Neural cell (in vitro differentiated cells): ENCODE measurements around the gene NUP98. TPM values are rescaled to one million over a fixed set of nuclear protein-coding genes. Genes with fewer than 3 reads are reported as not detected.

Source experiments
- H2AFZ ChIP-seq: fragments of 200-600, 300-800 bp; sonication (generic), shearing (Covaris generic); 2 replicates; pipeline ENCODE4 v1.6.0; 2014; ENCODE audit warnings: low read depth, mild to moderate bottlenecking, antibody characterized with exemption, low read length, moderate library complexity
- H3F3A ChIP-seq: fragments of 200-600 bp; shearing (Covaris generic); 2 replicates; pipeline ENCODE4 v1.6.1; 2016; ENCODE audit warnings: mild to moderate bottlenecking, moderate library complexity, mixed read lengths, antibody characterized with exemption, low read length; ENCODE audit not compliant: insufficient read depth, poor library complexity, severe bottlenecking
- H3K27ac ChIP-seq: fragments of 200-600, 300-800 bp; sonication (generic), shearing (Covaris generic); 2 replicates; pipeline ENCODE4 v1.5.1; 2014; ENCODE audit warnings: mild to moderate bottlenecking, low read length, moderate library complexity
- H3K27me3 ChIP-seq: fragments of 300-800, 200-600 bp; sonication (generic), shearing (Covaris generic); 2 replicates; pipeline ENCODE4 v1.6.0; 2014; ENCODE audit warnings: mild to moderate bottlenecking, low read depth, low read length, moderate library complexity; ENCODE audit not compliant: insufficient read depth
- H3K36me3 ChIP-seq: fragments of 300-800, 200-600 bp; sonication (generic), shearing (Covaris generic); 2 replicates; pipeline ENCODE4 v1.5.1; 2014; ENCODE audit warnings: mild to moderate bottlenecking, antibody characterized with exemption, low read length, moderate library complexity; ENCODE audit not compliant: insufficient read depth
- H3K4me2 ChIP-seq: fragments of 300-800, 200-600 bp; sonication (generic), shearing (Covaris generic); 2 replicates; pipeline ENCODE4 v1.6.0; 2014; ENCODE audit warnings: mild to moderate bottlenecking, low read length
- H3K4me3 ChIP-seq: fragments of 300-800, 200-600 bp; sonication (generic), shearing (Covaris generic); 2 replicates; pipeline ENCODE4 v1.5.1; 2014; ENCODE audit warnings: mild to moderate bottlenecking, low read length, moderate library complexity
- H3K79me2 ChIP-seq: fragments of 200-600 bp; shearing (Covaris generic); replicated peaks from 2 replicates; pipeline ENCODE4 v1.6.0; 2014; ENCODE audit warnings: mild to moderate bottlenecking, low read length, moderate library complexity; ENCODE audit not compliant: insufficient read depth
- H3K9ac ChIP-seq: fragments of 300-800, 200-600 bp; sonication (generic), shearing (Covaris generic); 2 replicates; pipeline ENCODE4 v1.6.1; 2016; ENCODE audit warnings: mild to moderate bottlenecking, low read length, mixed read lengths
- H3K9me2 ChIP-seq: fragments of 200-600 bp; shearing (Covaris generic); 2 replicates; pipeline ENCODE4 v1.6.1; 2016; ENCODE audit warnings: mild to moderate bottlenecking, low read length, mixed read lengths; ENCODE audit not compliant: insufficient read depth
- H3K9me3 ChIP-seq: fragments of 200-600, 300-800 bp; sonication (generic), shearing (Covaris generic); 2 replicates; pipeline ENCODE4 v1.6.1; 2016; ENCODE audit warnings: mild to moderate bottlenecking, mixed run types, low read length, moderate library complexity, mixed read lengths
- H4K20me1 ChIP-seq: fragments of 200-600 bp; shearing (Covaris generic); 2 replicates; pipeline ENCODE4 v1.6.1; 2016; ENCODE audit warnings: mild to moderate bottlenecking, mixed run types; ENCODE audit not compliant: insufficient read depth
- CTCF ChIP-seq: fragments of 450-650 bp; IDR thresholded peaks from 2 replicates; pipeline ENCODE4 v1.5.1; 2014; ENCODE audit warnings: antibody characterized with exemption, mild to moderate bottlenecking, moderate library complexity; ENCODE audit not compliant: poor library complexity, severe bottlenecking
- EP300 ChIP-seq: fragments of 450-650 bp; conservative IDR thresholded peaks from 2 replicates; pipeline ENCODE4 v1.6.1; 2014; ENCODE audit warnings: antibody characterized with exemption, mild to moderate bottlenecking, moderate library complexity; ENCODE audit not compliant: poor library complexity, severe bottlenecking
- EZH2 ChIP-seq: fragments of 200-600, 300-800 bp; shearing (Covaris generic), sonication (generic); IDR thresholded peaks from 2 replicates; pipeline ENCODE4 v1.6.1; 2014; ENCODE audit warnings: antibody characterized with exemption, low read length, borderline replicate concordance, mild to moderate bottlenecking; ENCODE audit not compliant: insufficient read depth, poor library complexity, severe bottlenecking
- MXI1 ChIP-seq: fragments of 450-650 bp; conservative IDR thresholded peaks from 2 replicates; pipeline ENCODE4 v1.6.1; 2014; ENCODE audit warnings: antibody characterized with exemption, mild to moderate bottlenecking; ENCODE audit not compliant: poor library complexity, severe bottlenecking
- POLR2AphosphoS5 ChIP-seq: IDR thresholded peaks from 2 replicates; pipeline ENCODE4 v1.6.1; 2012
- RAD21 ChIP-seq: fragments of 450-650 bp; conservative IDR thresholded peaks from 2 replicates; pipeline ENCODE4 v1.6.1; 2014; ENCODE audit warnings: antibody characterized with exemption, mild to moderate bottlenecking, moderate library complexity
- SMC3 ChIP-seq: fragments of 450-650 bp; conservative IDR thresholded peaks from 2 replicates; pipeline ENCODE4 v1.6.1; 2014; ENCODE audit warnings: antibody characterized with exemption, mild to moderate bottlenecking, moderate library complexity; ENCODE audit not compliant: poor library complexity
- TAF1 ChIP-seq: IDR thresholded peaks from 2 replicates; pipeline ENCODE4 v1.6.1; 2012; ENCODE audit warnings: low read depth
- polyA plus RNA-seq: library from polyadenylated mRNA; depleted of rRNA; stranded (reverse); fragments of >200 nt; gene quantifications from 2 replicates; pipeline ENCODE4 v1.2.3, GENCODE V29; 2014
- TF ChIP-seq, protein P1 (sequence below): IDR thresholded peaks from 2 replicates; pipeline ENCODE4 v1.6.1; 2012; ENCODE audit warnings: borderline replicate concordance

Gene NUP98
- polyA plus RNA-seq, 1 donor from 2014 or later: 28.9 TPM

DNA sequence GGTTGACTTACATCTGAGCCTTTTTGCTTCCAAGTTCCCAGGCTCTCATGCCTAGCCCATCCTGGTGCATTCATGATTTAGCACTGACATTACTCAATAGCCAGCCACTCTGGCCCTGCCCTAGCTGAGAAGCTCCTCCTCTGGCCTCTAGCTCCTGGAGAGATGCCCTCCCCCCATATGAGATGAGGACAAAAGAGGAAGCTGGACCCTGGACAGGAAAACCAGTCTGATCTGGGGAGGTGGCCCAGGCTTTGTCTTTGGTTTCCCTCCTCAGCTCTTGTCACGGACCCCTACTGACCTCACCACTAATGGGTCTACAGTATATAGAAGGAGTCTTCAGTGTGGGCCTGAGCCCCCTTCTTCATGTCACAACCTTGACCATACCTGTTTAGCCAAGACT lies 40.4 kb upstream of the NUP98 start:
- H3K79me2 ChIP-seq: no peaks in the 10 kb centered on the region
- no peak overlapping the region for H3K27ac ChIP-seq
- H3K4me3 ChIP-seq: no peak overlapping the region
- no peak overlapping the region for H2AFZ ChIP-seq
- H3K9me3 ChIP-seq: no peaks in the 10 kb centered on the region
- H3K9me2 ChIP-seq: no peaks in the 10 kb centered on the region
- TF ChIP-seq POLR2AphosphoS5: no peak
- no peak for TF ChIP-seq EZH2
- TF ChIP-seq SMC3: no peak
- TF ChIP-seq MXI1: no peak
- TF ChIP-seq CTCF: no peak
- TF ChIP-seq TAF1: no peak
- no peak for TF ChIP-seq EP300
- TF ChIP-seq RAD21: no peak
- TF ChIP-seq, protein P1, sequence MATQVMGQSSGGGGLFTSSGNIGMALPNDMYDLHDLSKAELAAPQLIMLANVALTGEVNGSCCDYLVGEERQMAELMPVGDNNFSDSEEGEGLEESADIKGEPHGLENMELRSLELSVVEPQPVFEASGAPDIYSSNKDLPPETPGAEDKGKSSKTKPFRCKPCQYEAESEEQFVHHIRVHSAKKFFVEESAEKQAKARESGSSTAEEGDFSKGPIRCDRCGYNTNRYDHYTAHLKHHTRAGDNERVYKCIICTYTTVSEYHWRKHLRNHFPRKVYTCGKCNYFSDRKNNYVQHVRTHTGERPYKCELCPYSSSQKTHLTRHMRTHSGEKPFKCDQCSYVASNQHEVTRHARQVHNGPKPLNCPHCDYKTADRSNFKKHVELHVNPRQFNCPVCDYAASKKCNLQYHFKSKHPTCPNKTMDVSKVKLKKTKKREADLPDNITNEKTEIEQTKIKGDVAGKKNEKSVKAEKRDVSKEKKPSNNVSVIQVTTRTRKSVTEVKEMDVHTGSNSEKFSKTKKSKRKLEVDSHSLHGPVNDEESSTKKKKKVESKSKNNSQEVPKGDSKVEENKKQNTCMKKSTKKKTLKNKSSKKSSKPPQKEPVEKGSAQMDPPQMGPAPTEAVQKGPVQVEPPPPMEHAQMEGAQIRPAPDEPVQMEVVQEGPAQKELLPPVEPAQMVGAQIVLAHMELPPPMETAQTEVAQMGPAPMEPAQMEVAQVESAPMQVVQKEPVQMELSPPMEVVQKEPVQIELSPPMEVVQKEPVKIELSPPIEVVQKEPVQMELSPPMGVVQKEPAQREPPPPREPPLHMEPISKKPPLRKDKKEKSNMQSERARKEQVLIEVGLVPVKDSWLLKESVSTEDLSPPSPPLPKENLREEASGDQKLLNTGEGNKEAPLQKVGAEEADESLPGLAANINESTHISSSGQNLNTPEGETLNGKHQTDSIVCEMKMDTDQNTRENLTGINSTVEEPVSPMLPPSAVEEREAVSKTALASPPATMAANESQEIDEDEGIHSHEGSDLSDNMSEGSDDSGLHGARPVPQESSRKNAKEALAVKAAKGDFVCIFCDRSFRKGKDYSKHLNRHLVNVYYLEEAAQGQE: no peak
- H3K27me3 ChIP-seq: no peaks in the 10 kb centered on the region
- no peak overlapping the region for H3K9ac ChIP-seq
- no peaks in the 10 kb centered on the region for H4K20me1 ChIP-seq
- H3K36me3 ChIP-seq: no peaks in the 10 kb centered on the region
- H3F3A ChIP-seq: no peaks in the 10 kb centered on the region
- H3K4me2 ChIP-seq: no peak overlapping the region

GRCh38 chr11:3836903-3837302 lies 39.5 kb upstream of the NUP98 start:
- no peak overlapping the region for H3K27ac ChIP-seq
- no peaks in the 10 kb centered on the region for H4K20me1 ChIP-seq
- TF ChIP-seq CTCF (no peak), RAD21 (no peak), POLR2AphosphoS5 (no peak), EZH2 (no peak), TAF1 (no peak), EP300 (no peak), MXI1 (no peak), SMC3 (no peak)
- TF ChIP-seq, protein P1: no peak
- no peaks in the 10 kb centered on the region for H3K9me2 ChIP-seq
- H3K4me2 ChIP-seq: no peak overlapping the region
- H3K9me3 ChIP-seq: no peaks in the 10 kb centered on the region
- no peaks in the 10 kb centered on the region for H3K36me3 ChIP-seq
- H2AFZ ChIP-seq: no peak overlapping the region
- H3K9ac ChIP-seq: no peak overlapping the region
- no peaks in the 10 kb centered on the region for H3F3A ChIP-seq
- no peaks in the 10 kb centered on the region for H3K27me3 ChIP-seq
- no peak overlapping the region for H3K4me3 ChIP-seq
- no peaks in the 10 kb centered on the region for H3K79me2 ChIP-seq
